OCI-LY7 (cell line): Measurements from ENCODE around the gene FBXO11. TPM values are rescaled to one million over a fixed set of nuclear protein-coding genes. Genes with fewer than 3 reads are reported as not detected.

Experiments
- BruUV-seq: library from RNA; stranded (reverse); fragments of 400-500 nt; replicated peaks from 2 replicates; lab custom pipeline; 2021; lab: Mats Ljungman, UMichigan
- CTCF ChIA-PET: fragments of 300-600 bp; sonication (Branson Sonifier 250); formaldehyde crosslinking; loops from one replicate; lab custom pipeline; 2022; ENCODE audit warnings: antibody characterized with exemption; ENCODE audit not compliant: unreplicated experiment; lab: Charles Lee
- POLR2A ChIA-PET: fragments of 300-600 bp; sonication (Branson Sonifier 250); formaldehyde crosslinking; loops from one replicate; lab custom pipeline; 2022; ENCODE audit warnings: antibody characterized with exemption; lab: Charles Lee
- DNase-seq: peaks from one replicate; pipeline ENCODE4 v3.0.0-alpha.2; 2015; ENCODE audit warnings: low spot score
- H2AFZ ChIP-seq: fragments of 200-600 bp; sonication (generic), shearing (Covaris generic); 2 replicates; pipeline ENCODE4 v1.6.1; 2014; ENCODE audit warnings: mild to moderate bottlenecking, antibody characterized with exemption, low read length, moderate library complexity
- H3K27ac ChIP-seq: fragments of 200-600 bp; sonication (generic); 2 replicates; pipeline ENCODE4 v1.5.1; 2014; ENCODE audit warnings: mixed run types, low read depth, mild to moderate bottlenecking, moderate library complexity, low read length, inconsistent platforms; ENCODE audit not compliant: poor library complexity, severe bottlenecking
- H3K36me3 ChIP-seq: fragments of 200-600 bp; sonication (generic); 2 replicates; pipeline ENCODE4 v1.6.1; 2014; ENCODE audit warnings: mild to moderate bottlenecking, antibody characterized with exemption, low read length, moderate library complexity, mixed read lengths; ENCODE audit not compliant: insufficient read depth
- H3K4me1 ChIP-seq: fragments of 200-600 bp; sonication (generic); 2 replicates; pipeline ENCODE4 v1.5.1; 2014; ENCODE audit warnings: mild to moderate bottlenecking, low read length; ENCODE audit not compliant: insufficient read depth, poor library complexity, severe bottlenecking
- H3K4me2 ChIP-seq: fragments of 200-600 bp; sonication (generic); 2 replicates; pipeline ENCODE4 v1.6.1; 2014; ENCODE audit warnings: mild to moderate bottlenecking, low read length
- H3K4me3 ChIP-seq: fragments of 200-600 bp; sonication (generic); 2 replicates; pipeline ENCODE4 v1.5.1; 2014; ENCODE audit warnings: mild to moderate bottlenecking, low read depth, low read length; ENCODE audit not compliant: poor library complexity, severe bottlenecking
- H3K79me2 ChIP-seq: fragments of 200-600 bp; sonication (generic); 2 replicates; pipeline ENCODE4 v1.6.1; 2016; ENCODE audit warnings: low read depth, mild to moderate bottlenecking, low read length, moderate library complexity, mixed read lengths; ENCODE audit not compliant: insufficient read depth
- H3K9me2 ChIP-seq: fragments of 200-600 bp; sonication (generic); 2 replicates; pipeline ENCODE4 v1.6.1; 2016; ENCODE audit warnings: mild to moderate bottlenecking, low read length, mixed read lengths; ENCODE audit not compliant: insufficient read depth
- H3K9me3 ChIP-seq: fragments of 200-600 bp; sonication (generic); 2 replicates; pipeline ENCODE4 v1.6.1; 2014; ENCODE audit warnings: mild to moderate bottlenecking, mixed run types, low read length, mixed read lengths
- H4K20me1 ChIP-seq: fragments of 200-600 bp; sonication (generic); 2 replicates; pipeline ENCODE4 v1.6.1; 2014; ENCODE audit warnings: mild to moderate bottlenecking, antibody characterized with exemption, low read length, moderate library complexity, mixed read lengths; ENCODE audit not compliant: insufficient read depth
- CTCF ChIP-seq: fragments of 200-600 bp; sonication (generic); conservative IDR thresholded peaks from 2 replicates; pipeline ENCODE4 v1.5.1; 2014; ENCODE audit warnings: mild to moderate bottlenecking, antibody characterized with exemption, low read length, moderate library complexity, mixed read lengths
- EZH2phosphoT487 ChIP-seq: fragments of 200-600 bp; sonication (generic); IDR thresholded peaks from 2 replicates; pipeline ENCODE4 v1.6.1; 2018; ENCODE audit warnings: low read depth, borderline replicate concordance, mild to moderate bottlenecking, mixed run types, antibody characterized with exemption, low read length, moderate library complexity, mixed read lengths
- intact Hi-C: fragments of 100-400 bp; cut with micrococcal nuclease; formaldehyde crosslinking; loops from one replicate; pipeline ENCODE4 v1.10.0; 2022; ENCODE audit not compliant: unreplicated experiment
- total RNA-seq, 2 experiments: library from RNA; depleted of rRNA in 1 of 2; stranded (reverse); fragments of >200 nt in 1 of 2; shearing (Covaris generic) in 1 of 2; gene quantifications; 2 replicates each; pipeline ENCODE4 v1.2.3, GENCODE V29; 2014 to 2022

The FBXO11 gene
- total RNA-seq, 2 experiments from 2014 or later, result 31.9 to 73.2 TPM

GRCh38 chr2:47751856-47752414, 154.4 kb downstream of the FBXO11 start:
- Histone ChIP-seq H3K27ac (peak overlapping the region; percentile 79), H3K9me2 (no peaks in the 10 kb centered on the region), H3K4me1 (peaks cover 67% of the 10 kb centered on the region), H2AFZ (peak overlapping the region; percentile 8; the same call in 1 of the 2 replicates), H3K79me2 (peaks cover 61% of the 10 kb centered on the region; the same call in 1 of the 2 replicates), H3K4me2 (peak overlapping the region; percentile 49), H3K9me3 (peaks cover 30% of the 10 kb centered on the region), H3K4me3 (no peak overlapping the region), H4K20me1 (no peaks in the 10 kb centered on the region), H3K36me3 (peaks cover 75% of the 10 kb centered on the region)
- CTCF ChIA-PET, result no interaction called here
- POLR2A ChIA-PET, result interaction anchor here (0.6 to 2.3 kb wide), 8 partner anchors 9 to 762 kb away, joined by 3 to 10 read pairs (median 4); no protein-coding TSS in a partner anchor
- BruUV-seq, result no TSS peak
- intact Hi-C loops, result no loop called here
- DNase-seq, result no peak
- TF ChIP-seq CTCF (no peak), EZH2phosphoT487 (no peak)

GRCh38 chr2:47747878-47748277, 158.4 kb downstream of the FBXO11 start:
- POLR2A ChIA-PET, result interaction anchor here (0.7 to 1.7 kb wide), 3 partner anchors 28 to 56 kb away, joined by 3 to 4 read pairs (median 3); partner anchors contain the start of gene MSH6
- H3K36me3 ChIP-seq, result peaks cover 96% of the 10 kb centered on the region
- CTCF ChIA-PET, result no interaction called here

More at GRCh38 chr2:47747878-47748277, 158.4 kb downstream of the FBXO11 start:
- H3K4me3 ChIP-seq, result no peak overlapping the region
- no peak overlapping the region for H2AFZ ChIP-seq
- H4K20me1 ChIP-seq, result no peaks in the 10 kb centered on the region
- BruUV-seq, result no TSS peak
- H3K4me1 ChIP-seq, result peaks cover 42% of the 10 kb centered on the region
- no peak overlapping the region for H3K27ac ChIP-seq
- peaks cover 45% of the 10 kb centered on the region for H3K9me3 ChIP-seq
- no peak for DNase-seq
- H3K4me2 ChIP-seq, result no peak overlapping the region
- peaks cover 46% of the 10 kb centered on the region; the same call in 1 of the 2 replicates for H3K79me2 ChIP-seq
- no peak for TF ChIP-seq EZH2phosphoT487
- no peak for TF ChIP-seq CTCF
- H3K9me2 ChIP-seq, result no peaks in the 10 kb centered on the region
- intact Hi-C loops, result no loop called here
